ENCODE data around the gene PROM2.
"Not testable (repeated sequence)": the region's sequence is repeated elsewhere in the genome, so short reads cannot be mapped to it uniquely, and the experiment has no call there.

The PROM2 gene

GRCh38 chr2:95269745-95270144 lies 4.5 kb upstream of the PROM2 start:
- FAIRE-seq: not testable (repeated sequence)

DNA sequence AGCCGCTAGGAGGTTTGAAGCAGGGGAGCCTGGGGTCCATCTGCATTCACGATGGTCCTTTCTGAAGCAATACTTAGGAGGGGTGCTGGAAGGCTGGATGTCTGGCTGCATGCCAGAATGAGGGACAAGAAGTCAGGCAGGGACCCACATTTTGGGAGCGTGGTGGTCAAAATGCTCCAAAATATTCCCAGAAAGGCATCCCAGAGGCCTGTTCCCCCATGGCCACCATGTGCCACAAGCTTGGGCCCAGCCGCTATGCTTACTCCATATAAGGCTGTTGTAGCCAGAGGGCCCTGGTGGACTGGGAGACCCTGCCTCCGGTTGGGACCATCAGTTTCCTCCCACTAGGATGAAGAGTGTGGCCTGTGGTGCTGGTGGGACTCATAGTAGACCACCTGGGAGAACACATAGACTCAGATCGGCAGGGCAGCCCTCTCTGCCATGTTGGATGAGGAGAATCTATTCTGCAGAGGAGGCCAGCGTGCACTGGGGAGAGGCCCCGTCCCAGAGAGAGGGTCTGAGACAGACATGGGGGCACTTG lies 3.6 kb upstream of the PROM2 start:
- no peak for FAIRE-seq

GRCh38 chr2:95271381-95271971 lies 2.8 kb upstream of the PROM2 start:
- no peak for FAIRE-seq

GRCh38 chr2:95272299-95272751 lies 1.9 kb upstream of the PROM2 start:
- FAIRE-seq: no peak

- FAIRE-seq: no peak
Observed at GRCh38 chr2:95272781-95273180, 1.5 kb upstream of the PROM2 start.

DNA sequence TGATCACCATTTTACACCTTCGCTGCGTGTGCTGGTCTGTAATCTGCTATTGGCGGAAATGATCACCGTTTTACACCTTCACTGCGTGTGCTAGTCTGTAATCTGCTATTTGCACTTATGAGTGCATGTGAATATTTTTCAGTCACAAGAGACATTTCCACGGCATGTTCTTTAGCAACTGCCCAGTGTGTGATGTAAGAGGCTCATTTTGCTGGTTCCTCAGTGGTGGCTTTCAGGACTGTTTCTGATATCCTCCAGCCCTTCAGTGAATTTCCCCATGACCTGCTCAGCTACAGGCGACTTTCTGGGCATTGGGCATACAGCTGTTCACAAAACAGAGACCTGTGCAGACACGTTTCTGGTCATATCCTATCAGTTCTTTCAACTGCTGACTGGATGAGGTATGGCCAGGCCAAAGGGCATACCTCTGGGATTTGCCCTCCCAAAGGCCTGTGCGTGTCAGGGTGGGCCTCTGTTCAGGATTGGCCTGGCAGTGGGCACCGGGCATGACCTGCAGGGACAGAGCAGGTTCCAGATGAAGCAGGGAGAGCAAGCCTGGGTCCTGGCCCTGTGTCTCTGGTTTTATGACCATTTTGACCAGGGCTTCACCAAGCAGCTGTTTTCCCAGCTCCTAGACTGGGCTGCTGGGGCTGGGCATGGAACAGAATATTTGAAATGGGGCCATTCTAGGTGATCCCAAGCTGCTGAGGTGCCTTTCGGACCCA lies 521 bp upstream of the PROM2 start:
- FAIRE-seq: no peak

DNA sequence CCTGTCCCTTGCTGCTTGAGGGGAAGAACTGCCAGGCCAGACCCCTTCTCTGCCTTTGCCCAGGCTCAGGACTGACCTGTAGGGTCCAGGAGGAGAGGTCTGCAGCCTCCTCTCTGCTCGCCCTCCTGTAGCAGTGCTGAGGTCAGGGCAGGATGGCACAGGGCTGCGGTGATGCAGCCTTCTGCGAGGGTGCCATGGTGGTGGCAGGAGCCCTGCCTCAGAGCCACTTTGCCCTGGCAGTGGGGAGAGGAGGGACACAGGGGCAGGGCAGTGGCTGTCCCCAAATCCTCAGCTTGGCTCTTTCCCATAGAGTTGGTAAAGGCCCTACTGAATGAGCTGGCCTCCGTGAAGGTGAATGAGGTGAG lies 884 bp downstream of the PROM2 start:
- FAIRE-seq: no peak

GRCh38 chr2:95275601-95276243 lies 1.5 kb downstream of the PROM2 start:
- FAIRE-seq: no peak

DNA sequence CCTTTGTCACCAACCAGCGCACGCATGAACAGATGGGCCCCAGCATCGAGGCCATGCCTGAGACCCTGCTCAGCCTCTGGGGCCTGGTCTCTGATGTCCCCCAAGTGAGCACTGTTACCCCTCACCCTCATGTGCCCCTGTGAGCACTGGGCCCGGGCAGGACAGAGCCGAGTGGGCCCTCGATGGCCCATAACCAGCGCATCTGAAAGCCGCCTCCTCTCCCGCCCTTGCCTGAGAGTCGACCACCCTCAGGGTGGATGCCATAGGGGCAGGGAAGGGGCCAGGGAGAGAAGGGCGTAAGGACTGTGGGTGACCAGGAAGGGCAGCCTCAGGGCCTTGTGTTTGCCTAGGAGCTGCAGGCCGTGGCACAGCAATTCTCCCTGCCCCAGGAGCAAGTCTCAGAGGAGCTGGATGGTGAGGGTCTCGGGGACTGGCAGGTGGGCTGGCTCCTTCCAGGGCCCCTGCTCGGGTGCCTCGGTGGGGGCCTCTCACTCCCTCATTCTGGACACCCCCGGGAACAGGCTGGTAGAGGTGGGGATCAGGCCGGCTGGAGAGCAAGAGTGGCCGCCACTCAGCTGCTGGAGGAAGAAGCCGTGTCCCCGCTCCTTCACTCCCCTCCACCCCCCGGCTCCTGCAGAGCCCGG lies 2.1 kb downstream of the PROM2 start:
- FAIRE-seq: no peak

DNA sequence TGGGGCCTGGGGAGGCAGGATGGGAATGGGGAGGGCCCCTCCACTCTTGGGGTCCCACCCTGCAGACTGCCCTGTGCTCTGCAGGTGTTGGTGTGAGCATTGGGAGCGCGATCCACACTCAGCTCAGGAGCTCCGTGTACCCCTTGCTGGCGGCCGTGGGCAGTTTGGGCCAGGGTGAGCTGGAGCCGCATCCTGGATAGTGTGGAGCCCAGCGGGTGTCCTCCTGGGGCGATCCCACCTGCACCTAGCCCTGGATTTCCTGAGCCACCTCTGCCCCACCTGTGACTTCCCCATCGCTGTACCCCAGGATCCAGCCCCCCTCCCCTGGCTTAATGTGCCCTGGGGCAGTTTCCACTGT lies 2.6 kb downstream of the PROM2 start:
- no peak for FAIRE-seq

DNA sequence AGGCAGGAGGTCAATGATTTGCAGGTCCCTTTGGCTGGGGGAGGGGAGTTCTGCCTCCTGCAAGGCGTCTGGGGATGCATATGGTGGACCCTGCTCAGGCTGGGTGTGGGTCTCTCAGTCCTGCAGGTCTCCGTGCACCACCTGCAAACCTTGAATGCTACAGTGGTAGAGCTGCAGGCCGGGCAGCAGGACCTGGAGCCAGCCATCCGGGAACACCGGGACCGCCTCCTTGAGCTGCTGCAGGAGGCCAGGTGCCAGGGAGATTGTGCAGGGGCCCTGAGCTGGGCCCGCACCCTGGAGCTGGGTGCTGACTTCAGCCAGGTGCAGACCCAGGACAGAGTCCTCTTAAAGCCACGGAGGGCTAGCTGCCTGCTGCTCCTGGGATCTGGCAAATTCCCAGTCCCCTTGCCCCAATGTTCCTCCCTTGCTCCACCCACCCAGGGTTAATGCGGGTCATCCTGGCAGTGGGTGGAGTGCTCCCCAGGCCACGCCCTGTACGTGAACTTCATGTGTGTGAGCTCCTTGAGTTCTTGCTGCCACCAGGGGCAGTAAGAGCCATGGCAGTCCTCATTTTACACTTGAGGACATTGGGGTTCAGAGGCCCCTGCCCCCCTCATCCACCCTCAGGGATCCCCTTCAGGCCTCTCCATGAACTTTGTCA lies 3.1 kb downstream of the PROM2 start:
- no peak for FAIRE-seq

DNA sequence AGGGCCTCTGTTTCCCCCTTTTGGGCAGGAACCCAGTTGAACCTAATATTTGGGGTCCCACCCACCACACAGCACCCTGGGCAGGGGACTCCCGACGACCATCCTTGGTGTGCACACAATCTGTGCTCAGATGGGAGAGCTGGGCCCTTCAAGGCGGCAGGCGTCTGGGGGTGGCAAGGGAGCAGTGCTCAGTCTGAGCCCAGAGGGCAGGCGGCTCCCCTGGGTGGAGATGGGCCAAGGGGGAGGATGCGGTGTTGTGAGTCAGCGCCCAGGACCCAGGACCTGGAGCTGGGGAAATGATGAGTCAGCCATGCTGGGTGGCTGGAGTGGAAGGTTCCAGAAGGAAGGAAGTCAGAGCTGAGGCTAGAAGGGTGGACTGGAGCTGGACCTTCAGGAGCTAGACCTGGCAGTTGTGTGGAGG lies 3.8 kb downstream of the PROM2 start:
- FAIRE-seq: no peak

DNA sequence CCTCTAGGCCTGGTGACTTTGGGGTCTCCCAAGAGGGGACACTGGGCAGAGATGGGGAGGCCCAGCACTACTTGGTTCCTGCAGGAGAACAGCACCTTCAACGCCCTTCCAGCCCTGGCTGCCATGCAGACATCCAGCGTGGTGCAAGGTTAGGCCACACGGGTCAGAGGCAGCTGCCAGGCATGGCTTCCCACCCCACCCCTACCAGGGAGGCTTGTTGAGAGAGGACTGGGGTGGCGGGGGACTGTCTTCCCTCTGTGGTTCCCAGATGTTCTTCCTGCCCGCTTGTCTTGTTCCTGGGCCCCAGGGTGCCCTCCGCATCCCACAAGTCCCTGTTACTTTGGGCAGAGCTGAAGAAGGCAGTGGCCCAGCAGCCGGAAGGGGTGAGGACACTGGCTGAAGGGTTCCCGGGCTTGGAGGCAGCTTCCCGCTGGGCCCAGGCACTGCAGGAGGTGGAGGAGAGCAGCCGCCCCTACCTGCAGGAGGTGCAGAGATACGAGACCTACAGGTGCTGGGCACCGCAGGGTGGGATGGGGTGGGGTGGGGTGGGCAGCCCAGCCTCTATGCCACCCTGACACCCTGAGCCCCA lies 4.5 kb downstream of the PROM2 start:
- FAIRE-seq: no peak

- no peak for FAIRE-seq
Observed at GRCh38 chr2:95279435-95280035, 5.3 kb downstream of the PROM2 start.

- no peak for FAIRE-seq
Observed at GRCh38 chr2:95281071-95281470, 6.8 kb downstream of the PROM2 start.

DNA sequence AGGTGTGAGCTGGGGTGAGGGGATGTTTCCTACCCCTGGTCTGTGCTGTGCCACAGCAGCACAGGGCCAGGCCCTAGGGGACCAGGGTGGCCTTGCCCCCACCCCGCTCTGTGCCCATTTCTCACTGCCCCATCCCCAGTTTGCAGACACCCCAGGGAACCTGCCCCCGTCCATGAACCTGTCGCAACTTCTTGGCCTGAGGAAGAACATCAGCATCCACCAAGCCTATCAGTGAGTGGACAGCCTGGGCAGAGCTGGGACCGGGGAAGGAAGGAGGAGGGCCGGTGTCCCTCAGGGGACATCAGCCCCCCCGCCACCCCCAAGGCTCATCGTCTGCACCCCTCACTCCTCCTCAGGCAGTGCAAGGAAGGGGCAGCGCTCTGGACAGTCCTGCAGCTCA lies 7.5 kb downstream of the PROM2 start:
- FAIRE-seq: no peak

DNA sequence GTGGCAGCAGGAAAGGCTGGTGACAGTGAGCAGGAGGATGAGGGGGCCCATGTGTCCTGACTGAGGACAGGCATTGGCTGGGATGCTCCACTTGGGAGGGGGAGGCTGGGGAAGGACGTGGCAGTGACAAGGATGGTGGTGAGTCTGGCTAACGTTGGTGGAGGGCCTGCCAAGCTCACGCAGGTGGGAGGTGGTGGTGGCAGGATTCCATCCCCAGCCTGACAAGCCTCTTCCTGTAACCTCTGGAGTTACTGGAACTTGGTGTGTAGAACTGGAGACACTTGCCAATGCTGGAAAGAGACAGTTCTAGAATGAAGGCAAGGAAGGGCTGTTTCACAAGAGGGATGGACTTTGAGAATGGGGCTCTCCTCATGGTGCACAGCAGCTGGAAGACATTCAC lies 8.2 kb downstream of the PROM2 start:
- no peak for FAIRE-seq

DNA sequence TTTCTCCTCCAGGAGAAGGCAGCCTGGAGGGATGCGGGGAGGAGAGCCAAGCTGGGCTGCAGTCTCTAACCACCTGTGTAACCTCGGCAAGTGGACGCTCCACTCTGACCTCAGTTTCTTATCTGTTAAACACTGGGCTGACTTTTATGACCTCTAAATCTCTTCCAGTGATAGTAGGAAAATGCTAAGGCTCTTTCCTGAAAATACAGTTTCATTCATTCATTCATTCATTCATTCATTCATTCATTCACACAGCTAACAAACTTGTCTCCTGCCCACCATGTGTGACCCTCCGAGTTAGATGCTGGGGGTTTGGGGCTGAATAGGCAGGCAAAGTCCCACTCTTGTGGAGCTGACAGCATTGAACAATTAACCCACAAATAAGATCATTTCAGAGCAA lies 9.3 kb downstream of the PROM2 start:
- FAIRE-seq: no peak

DNA sequence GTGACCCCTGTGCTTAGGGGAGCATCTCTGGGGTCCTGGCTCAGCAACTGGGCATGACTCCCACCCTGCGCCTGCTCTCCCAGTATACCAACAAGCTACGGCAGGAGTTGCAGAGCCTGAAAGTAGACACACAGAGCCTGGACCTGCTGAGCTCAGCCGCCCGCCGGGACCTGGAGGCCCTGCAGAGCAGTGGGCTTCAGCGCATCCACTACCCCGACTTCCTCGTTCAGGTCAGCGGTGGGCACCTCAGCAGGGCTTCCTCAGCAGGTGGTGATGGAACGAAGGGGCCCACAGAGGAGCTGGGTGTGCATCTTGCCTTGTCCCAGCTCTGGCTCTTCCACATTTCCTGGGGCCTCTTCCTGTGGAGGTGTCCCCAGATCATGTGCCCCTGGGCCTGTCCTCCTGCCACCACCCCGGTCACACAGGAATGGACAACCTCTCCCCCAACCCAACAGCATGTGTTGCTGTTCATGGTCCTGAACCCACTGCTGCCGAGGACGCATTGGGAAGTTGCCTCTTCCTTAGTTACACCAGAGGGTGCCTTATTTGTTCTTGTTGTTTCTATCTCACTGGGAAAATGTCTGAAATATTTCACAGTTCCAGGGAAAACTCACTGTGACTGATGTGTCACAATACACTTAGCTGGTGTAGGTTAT lies 10.8 kb downstream of the PROM2 start:
- FAIRE-seq: no peak

GRCh38 chr2:95285542-95285932 lies 11.3 kb downstream of the PROM2 start:
- FAIRE-seq: no peak

DNA sequence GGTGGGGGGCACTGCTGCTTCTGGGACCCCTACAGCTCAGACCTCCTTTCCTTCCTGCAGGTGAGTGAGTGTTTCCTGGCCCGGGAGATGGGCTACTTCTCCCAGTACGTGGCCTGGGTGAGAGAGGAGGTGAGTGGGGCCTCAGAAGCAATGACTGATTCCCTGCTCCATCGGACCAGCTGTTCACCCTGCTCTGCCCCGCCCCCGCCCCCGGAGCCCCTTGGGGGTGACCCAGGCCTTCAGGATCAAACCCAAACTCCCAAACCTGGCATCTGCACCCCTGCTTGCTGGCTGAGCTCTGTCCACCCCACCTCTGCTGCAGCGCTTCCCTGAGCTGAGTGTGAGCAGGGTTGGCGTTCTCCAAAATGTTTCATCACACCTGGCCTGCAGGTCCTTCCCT lies 13.1 kb downstream of the PROM2 start:
- FAIRE-seq: no peak

- FAIRE-seq: no peak
Observed at GRCh38 chr2:95287806-95288205, 13.6 kb downstream of the PROM2 start.

Measured in islet of Langerhans (tissue), 1 donor.